ES-I3 (cell line): ENCODE data around the gene SLC23A1.
"Not testable (repeated sequence)": the region's sequence is repeated elsewhere in the genome, so short reads cannot be mapped to it uniquely, and the experiment has no call there.

Experiments
- H3K36me3 ChIP-seq: 2 replicates; pipeline ENCODE4 v1.6.1; 2013; ENCODE audit warnings: mild to moderate bottlenecking, low read length, control low read depth, moderate library complexity; ENCODE audit not compliant: insufficient read depth
- H3K4me1 ChIP-seq: 2 replicates; pipeline ENCODE4 v1.6.1; 2013; ENCODE audit warnings: mild to moderate bottlenecking, control low read depth, low read length; ENCODE audit not compliant: insufficient read depth
- H3K9ac ChIP-seq: 2 replicates; pipeline ENCODE4 v1.6.1; 2013; ENCODE audit warnings: low read depth, mild to moderate bottlenecking, low read length, moderate library complexity
- H3K9me3 ChIP-seq: 2 replicates; pipeline ENCODE4 v1.6.1; 2013; ENCODE audit warnings: mild to moderate bottlenecking, low read length, moderate library complexity; ENCODE audit not compliant: control insufficient read depth, insufficient read depth

Gene SLC23A1

GRCh38 chr5:139413963-139414362 is 30.9 kb upstream of the SLC23A1 start:
- Histone ChIP-seq H3K9me3 (no peaks in the 10 kb centered on the region), H3K9ac (no peak overlapping the region), H3K36me3 (no peaks in the 10 kb centered on the region), H3K4me1 (no peaks in the 10 kb centered on the region)

- H3K36me3 ChIP-seq = no peaks in the 10 kb centered on the region
- no peaks in the 10 kb centered on the region for H3K4me1 ChIP-seq
These were observed 30.1 kb upstream of the SLC23A1 start for GRCh38 chr5:139413153-139413552.

GRCh38 chr5:139410993-139411828 is 28.1 kb upstream of the SLC23A1 start:
- Histone ChIP-seq H3K9me3 (no peaks in the 10 kb centered on the region), H3K4me1 (no peaks in the 10 kb centered on the region), H3K9ac (no peak overlapping the region), H3K36me3 (no peaks in the 10 kb centered on the region)

More at GRCh38 chr5:139413153-139413552, 30.1 kb upstream of the SLC23A1 start:
- Histone ChIP-seq H3K9ac (no peak overlapping the region), H3K9me3 (no peaks in the 10 kb centered on the region)

GRCh38 chr5:139410121-139410992 is 27.3 kb upstream of the SLC23A1 start:
- Histone ChIP-seq H3K36me3 (no peaks in the 10 kb centered on the region), H3K9me3 (no peaks in the 10 kb centered on the region), H3K9ac (no peak overlapping the region), H3K4me1 (no peaks in the 10 kb centered on the region)

- H3K4me1 ChIP-seq, H3K9me3 ChIP-seq, H3K36me3 ChIP-seq, H3K9ac ChIP-seq: not testable (repeated sequence)
These were observed 26.0 kb upstream of the SLC23A1 start for GRCh38 chr5:139409116-139409515.

GRCh38 chr5:139408191-139408590 is 25.1 kb upstream of the SLC23A1 start:
- Histone ChIP-seq H3K9ac (no peak overlapping the region), H3K9me3 (no peaks in the 10 kb centered on the region), H3K4me1 (peaks cover 8% of the 10 kb centered on the region), H3K36me3 (no peaks in the 10 kb centered on the region)

- no peaks in the 10 kb centered on the region for H3K9me3 ChIP-seq
- H3K36me3 ChIP-seq = no peaks in the 10 kb centered on the region
- H3K9ac ChIP-seq = no peak overlapping the region
- H3K4me1 ChIP-seq = peaks cover 10% of the 10 kb centered on the region
These were observed 24.4 kb upstream of the SLC23A1 start for GRCh38 chr5:139407517-139407916.

GRCh38 chr5:139406963-139407362 is 23.9 kb upstream of the SLC23A1 start:
- Histone ChIP-seq H3K36me3 (no peaks in the 10 kb centered on the region), H3K4me1 (peaks cover 10% of the 10 kb centered on the region), H3K9ac (no peak overlapping the region), H3K9me3 (no peaks in the 10 kb centered on the region)

- H3K9ac ChIP-seq = peak overlapping the region; percentile 74
- H3K4me1 ChIP-seq = peaks cover 10% of the 10 kb centered on the region
- no peaks in the 10 kb centered on the region for H3K9me3 ChIP-seq
- no peaks in the 10 kb centered on the region for H3K36me3 ChIP-seq
These were observed 21.4 kb upstream of the SLC23A1 start for GRCh38 chr5:139404484-139404840.

- Histone ChIP-seq H3K9ac (peak within 1 kb of the TSS; percentile 74), H3K4me1 (peaks cover 10% of the 10 kb centered on the region), H3K9me3 (no peaks in the 10 kb centered on the region), H3K36me3 (no peaks in the 10 kb centered on the region)
These were observed 20.8 kb upstream of the SLC23A1 start, which contains the start of gene SPATA24 for GRCh38 chr5:139403787-139404483. Gene SPATA24 (minus strand): TSS chr5:139404089. CDS start chr5:139404060, 29 bp downstream.

GRCh38 chr5:139403418-139403786 is 20.3 kb upstream of the SLC23A1 start:
- H3K9me3 ChIP-seq = no peaks in the 10 kb centered on the region
- H3K36me3 ChIP-seq = no peaks in the 10 kb centered on the region
- H3K4me1 ChIP-seq = peaks cover 10% of the 10 kb centered on the region
- H3K9ac ChIP-seq = peak overlapping the region; percentile 74; the same call in 1 of the 2 replicates

GRCh38 chr5:139402561-139403158 is 19.6 kb upstream of the SLC23A1 start:
- no peak overlapping the region for H3K9ac ChIP-seq
- H3K9me3 ChIP-seq = no peaks in the 10 kb centered on the region
- H3K4me1 ChIP-seq = peaks cover 10% of the 10 kb centered on the region
- H3K36me3 ChIP-seq = no peaks in the 10 kb centered on the region

- H3K9ac ChIP-seq = no peak overlapping the region
- peaks cover 10% of the 10 kb centered on the region for H3K4me1 ChIP-seq
- no peaks in the 10 kb centered on the region for H3K36me3 ChIP-seq
- no peaks in the 10 kb centered on the region for H3K9me3 ChIP-seq
These were observed 18.4 kb upstream of the SLC23A1 start for GRCh38 chr5:139401546-139401945.
